NCI-H460 (cell line): ENCODE results near the gene CREBL2. TPM values are rescaled to one million over a fixed set of nuclear protein-coding genes. Genes with fewer than 3 reads are reported as not detected.

ENCODE experiments used
- DNase-seq: peaks from one replicate; pipeline ENCODE4 v3.0.0-alpha.2; 2016; ENCODE audit warnings: low read depth; ENCODE audit errors: extremely low read depth
- total RNA-seq: library from RNA; depleted of rRNA; stranded (reverse); fragments of >200 nt; shearing (Covaris generic); gene quantifications from 2 replicates; pipeline ENCODE4 v1.2.3, GENCODE V29; 2014; rRNA removed

The CREBL2 gene
- total RNA-seq, 1 experiment from 2014 or later: 21.4 TPM

DNA sequence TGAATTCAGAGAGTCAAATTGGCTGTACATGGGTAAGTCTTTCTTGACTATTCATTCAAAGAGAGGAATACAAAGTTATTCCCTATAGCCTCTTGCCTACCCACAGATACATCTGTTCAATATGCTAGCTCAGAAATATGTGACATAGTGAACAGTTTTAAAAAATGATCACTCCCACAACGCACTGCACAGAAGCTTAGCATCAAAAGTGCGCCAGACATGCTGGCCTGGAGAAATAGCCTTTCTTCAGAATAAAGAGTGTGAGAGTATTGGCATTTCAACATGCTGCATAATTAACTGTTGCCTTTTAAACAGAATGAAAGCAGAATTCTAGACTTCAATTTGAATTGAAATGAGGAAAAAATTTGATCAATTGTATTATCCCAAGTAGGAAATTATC is 57.3 kb downstream of the CREBL2 start:
- DNase-seq: no peak

DNA sequence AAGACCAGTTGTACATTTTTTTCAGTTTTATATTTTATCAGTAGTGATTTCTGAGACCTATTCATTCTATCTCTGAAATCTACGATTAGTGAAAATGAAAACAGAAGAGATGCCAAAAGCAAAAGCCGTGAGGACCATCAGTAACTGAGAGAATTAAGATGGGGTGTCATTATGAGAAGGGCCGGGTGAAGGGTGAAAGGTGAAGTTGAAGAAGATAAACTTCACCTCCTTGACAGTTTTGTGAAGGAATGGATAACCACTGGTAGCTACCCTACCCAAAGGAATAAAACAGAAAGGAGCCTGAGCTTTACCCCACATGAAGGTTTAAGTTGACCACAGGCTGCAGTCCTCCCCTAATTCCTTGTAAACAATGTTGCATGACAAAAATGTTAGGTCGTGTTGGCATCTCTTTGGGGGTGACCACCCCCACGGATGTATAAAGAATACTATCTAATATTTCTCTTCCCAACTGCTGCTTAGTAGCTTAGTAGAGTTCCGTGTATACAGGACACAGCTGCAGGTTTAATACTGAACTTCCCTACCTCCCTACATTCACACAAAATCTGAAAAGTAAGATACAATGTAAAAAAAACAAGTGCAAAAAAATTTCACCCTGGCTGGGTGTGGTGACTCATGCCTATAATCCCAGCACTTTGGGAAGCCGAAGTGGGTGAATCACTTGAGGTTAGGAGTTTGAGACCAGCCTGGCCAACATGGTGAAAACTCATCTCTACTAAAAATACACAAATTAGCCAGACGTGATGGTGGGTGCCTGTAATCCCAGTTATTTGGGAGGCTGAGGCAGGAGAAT is 60.4 kb downstream of the CREBL2 start:
- DNase-seq: no peak

DNA sequence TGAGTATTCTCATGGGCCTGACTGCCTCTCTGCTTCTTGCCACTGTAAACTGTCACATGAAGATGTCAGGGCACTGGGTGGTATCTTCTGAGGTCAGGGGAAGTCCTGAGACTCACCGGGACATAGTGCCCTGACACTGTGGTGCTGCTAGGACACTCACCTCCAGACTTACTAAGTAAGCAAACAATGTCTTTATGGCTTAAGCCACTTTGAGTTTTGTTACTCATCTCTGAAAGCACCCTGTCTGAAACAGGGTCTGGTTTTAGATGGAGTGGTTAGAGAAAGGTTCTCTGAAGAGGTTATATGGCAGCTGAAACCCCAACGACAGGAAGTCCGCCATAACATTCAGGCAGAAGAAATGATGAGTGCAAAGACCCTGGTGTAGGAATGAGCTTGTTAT is 61.6 kb downstream of the CREBL2 start:
- no peak for DNase-seq

DNA sequence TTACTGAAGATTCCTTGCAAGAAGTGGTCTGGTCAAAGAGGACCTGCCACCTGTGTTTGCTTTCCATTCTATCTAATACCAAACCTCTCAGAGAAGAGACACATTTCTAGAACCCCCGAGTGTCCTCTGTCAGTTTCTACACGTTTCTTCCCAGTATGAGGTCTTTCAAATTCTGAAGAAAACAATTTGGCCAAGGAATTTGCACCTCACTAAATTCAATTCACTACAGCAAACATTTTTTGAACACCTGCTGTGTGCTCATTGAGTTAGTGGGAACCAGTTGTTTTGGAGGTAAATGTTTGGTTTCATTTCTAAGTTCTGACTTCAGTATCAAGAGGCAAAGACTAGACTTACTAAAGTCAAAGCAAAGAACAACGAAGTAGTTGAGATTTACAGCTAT is 64.9 kb downstream of the CREBL2 start:
- DNase-seq: no peak

- no peak for DNase-seq
Observed at GRCh38 chr12:12681061-12681765, 69.5 kb downstream of the CREBL2 start.

GRCh38 chr12:12682284-12682683 is 70.6 kb downstream of the CREBL2 start:
- no peak for DNase-seq

- DNase-seq: no peak
Observed at GRCh38 chr12:12683136-12683697, 71.5 kb downstream of the CREBL2 start.

DNA sequence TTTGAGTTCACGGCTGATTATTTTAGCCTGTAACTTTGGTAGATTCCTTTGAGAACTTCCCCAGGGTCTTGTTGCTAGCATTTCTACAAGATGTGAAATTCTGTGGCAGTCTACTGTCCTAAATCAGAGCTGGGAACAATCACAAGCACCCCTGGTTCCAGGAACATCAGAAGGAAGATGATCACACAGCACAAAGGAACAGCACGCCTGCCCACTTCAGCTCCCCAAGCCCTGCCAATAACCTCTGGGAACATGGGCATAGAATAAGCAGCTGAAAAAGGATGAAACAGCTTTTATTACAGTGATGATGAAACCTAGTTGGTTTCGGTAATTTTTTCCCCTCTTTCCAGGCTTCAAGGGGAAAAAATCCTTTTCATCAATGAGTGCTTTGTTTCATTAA is 72.0 kb downstream of the CREBL2 start:
- no peak for DNase-seq

GRCh38 chr12:12684375-12685106 is 72.9 kb downstream of the CREBL2 start:
- DNase-seq: peak; percentile 15

GRCh38 chr12:12685305-12685704 is 73.6 kb downstream of the CREBL2 start:
- DNase-seq: no peak

GRCh38 chr12:12686472-12686871 is 74.8 kb downstream of the CREBL2 start:
- DNase-seq: no peak

DNA sequence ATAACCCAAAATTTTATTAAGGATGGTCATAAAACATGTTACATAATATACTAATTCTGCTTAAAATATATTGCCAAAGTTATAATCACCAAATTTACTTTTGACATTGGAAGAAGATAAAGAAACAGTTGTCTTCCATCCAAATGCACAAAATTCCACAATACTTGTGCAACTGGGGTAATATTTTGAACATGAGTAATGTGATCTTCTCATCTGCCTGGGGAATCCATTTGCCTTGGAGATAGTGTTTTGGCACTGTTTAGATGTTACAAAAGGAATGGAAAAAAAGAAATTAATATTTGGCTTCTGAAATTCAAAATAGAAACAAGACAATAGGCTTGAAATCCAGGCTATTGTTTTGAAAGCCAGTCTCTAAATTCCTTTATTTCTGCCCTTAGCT is 75.2 kb downstream of the CREBL2 start:
- no peak for DNase-seq

GRCh38 chr12:12689647-12690300 is 78.1 kb downstream of the CREBL2 start:
- DNase-seq: no peak

DNA sequence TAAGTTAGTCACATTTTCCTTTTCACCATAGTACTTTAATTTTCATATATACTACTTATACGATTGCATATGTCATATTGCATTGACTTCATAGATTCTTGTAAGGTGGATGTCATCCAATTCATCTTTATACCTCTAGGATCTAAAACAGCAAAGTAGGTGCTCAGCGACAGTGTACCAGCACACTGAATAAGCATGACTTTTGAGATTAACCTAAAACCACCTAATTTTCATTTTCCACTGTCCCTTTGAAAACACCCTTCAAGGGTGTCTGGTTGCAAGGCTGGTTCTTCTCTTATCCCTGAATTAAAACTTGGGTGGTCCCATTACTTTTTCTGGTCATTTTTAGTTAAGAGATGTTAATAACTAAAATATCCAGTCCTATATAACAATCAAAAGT is 79.9 kb downstream of the CREBL2 start:
- no peak for DNase-seq

DNA sequence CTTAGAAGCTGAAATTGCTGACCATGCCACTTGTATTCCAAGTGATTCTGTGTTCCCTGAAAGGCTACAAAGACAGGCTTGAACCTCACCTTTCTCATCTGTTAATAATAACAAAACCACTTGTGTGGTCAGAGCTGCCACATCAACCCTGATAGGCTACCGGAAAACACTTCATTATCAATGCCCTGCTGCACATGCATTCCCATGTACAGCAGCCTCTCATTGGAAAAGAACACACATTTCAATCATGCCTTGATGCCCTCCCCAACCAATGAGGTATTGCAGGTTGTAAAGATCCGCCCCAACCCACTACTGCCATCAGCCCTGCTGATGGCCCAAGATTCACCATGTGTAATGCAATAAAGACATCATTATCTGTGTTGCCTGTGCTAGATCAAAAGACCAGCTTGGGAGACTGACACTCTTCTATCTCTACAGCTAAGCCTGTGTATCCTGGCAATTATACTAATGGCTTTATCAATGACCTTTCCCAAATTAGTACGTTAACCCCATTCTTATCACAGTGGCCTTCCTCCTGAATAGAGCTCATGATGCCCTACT is 81.5 kb downstream of the CREBL2 start:
- DNase-seq: no peak

Other genes with a start within 250 kb of the CREBL2 start
- 11.0 and 11.2 TPM in 2 replicates for gene DUSP16, start 49.0 kb upstream of the CREBL2 start, total RNA-seq
- gene GPR19, start 84.3 kb downstream of the CREBL2 start, total RNA-seq: 0.10 and 0.40 TPM in 2 replicates
- 29.2 and 33.1 TPM in 2 replicates for gene CDKN1B, start 105.5 kb downstream of the CREBL2 start, total RNA-seq
- gene APOLD1, start 173.8 kb downstream of the CREBL2 start, total RNA-seq: 0.42 and 1.4 TPM in 2 replicates
- 58.5 and 59.7 TPM in 2 replicates for gene DDX47, start 201.5 kb downstream of the CREBL2 start, total RNA-seq